NT2/D1 (cell line): Measurements from ENCODE around the gene LTBP4.

ENCODE experiments used
- SUZ12 ChIP-seq: IDR thresholded peaks from 2 replicates; pipeline ENCODE4 v1.6.1; 2011; ENCODE audit not compliant: insufficient read length, insufficient read depth; ENCODE audit errors: extremely low read depth
- YY1 ChIP-seq: IDR thresholded peaks from 2 replicates; pipeline ENCODE4 v1.6.1; 2011; ENCODE audit not compliant: insufficient read length, insufficient read depth
- ZNF274 ChIP-seq: IDR thresholded peaks from 2 replicates; pipeline ENCODE4 v1.6.1; 2011; ENCODE audit warnings: mild to moderate bottlenecking, low read depth, low read length

- TF ChIP-seq YY1 (no peak), ZNF274 (no peak), SUZ12 (no peak)
Measured at GRCh38 chr19:40556953-40557530, 44.1 kb upstream of the LTBP4 start.
